Limb (tissue), 2 donors: Measurements from ENCODE around the gene ATP2C2.
A peak's percentile ranks its signal among the peaks of the same experiment; 100 is the strongest.

Source experiments
- DNase-seq, 2 donors: peaks; one replicate each; pipeline ENCODE4 v3.0.0-alpha.2; 2016; ENCODE audit errors: extremely low spot score in 2 of 2

ATP2C2 gene

GRCh38 chr16:84509032-84509950 is 141.0 kb downstream of the ATP2C2 start:
- DNase-seq = no peak

DNA sequence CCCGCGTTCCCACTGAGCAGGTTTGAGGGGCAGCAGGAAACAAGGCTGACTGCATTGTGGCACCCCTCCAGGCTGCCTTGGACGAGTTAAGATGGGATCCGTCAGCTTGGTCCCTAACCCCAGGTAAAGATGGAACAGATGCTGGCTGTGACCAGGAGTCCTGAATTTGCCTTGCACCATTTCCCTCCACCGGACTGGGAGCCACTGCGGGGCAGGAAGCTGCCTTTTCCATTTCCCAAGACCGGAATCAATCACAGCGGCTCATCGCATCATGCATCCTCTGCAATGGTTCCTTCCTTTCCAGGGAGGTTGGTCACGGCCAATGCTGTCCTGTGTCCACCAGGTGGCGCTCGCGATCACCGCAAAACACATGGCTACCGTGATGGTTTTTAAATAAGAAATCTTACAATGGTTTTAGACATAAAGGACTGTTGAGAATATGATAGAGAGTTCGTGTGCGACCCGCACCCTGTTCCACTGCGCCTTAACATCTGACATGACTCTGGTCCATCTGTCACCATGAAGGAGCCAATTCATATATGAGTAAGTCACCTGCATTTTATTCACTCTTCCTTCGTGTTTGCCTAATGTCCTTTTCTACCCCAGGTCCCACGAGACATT is 143.0 kb downstream of the ATP2C2 start:
- DNase-seq = peak; percentile 77 to 90

- DNase-seq = no peak
These were observed 143.5 kb downstream of the ATP2C2 start for GRCh38 chr16:84511831-84512230.

- DNase-seq = no peak
These were observed 144.8 kb downstream of the ATP2C2 start for GRCh38 chr16:84513123-84513522.

DNA sequence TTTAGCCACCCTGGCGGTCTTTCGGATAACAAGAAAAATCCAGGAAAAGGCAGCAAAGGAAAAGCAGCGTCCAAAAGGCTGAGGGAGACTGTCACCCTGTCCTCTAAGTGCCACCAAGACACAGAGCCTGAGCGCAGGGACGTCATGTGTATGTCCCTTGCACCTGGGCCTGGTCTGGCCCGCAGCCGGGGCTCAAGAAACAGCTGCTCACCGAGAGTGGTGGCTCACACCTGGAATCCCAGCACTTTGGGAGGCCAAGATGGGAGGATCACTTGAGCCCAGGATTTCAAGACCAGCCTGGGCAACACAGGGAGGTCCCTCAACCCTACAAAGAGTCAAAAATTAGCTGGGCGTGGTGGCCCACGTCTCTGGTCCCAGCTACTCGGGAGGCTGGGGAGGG is 145.3 kb downstream of the ATP2C2 start:
- DNase-seq = no peak
